H9 (cell line): Measurements from ENCODE around the gene NR1H4. TPM values are rescaled to one million over a fixed set of nuclear protein-coding genes. Genes with fewer than 3 reads are reported as not detected.

Experiments used
- DNase-seq: peaks from one replicate; pipeline ENCODE4 v3.0.0-alpha.2; 2017
- H2AFZ ChIP-seq: one replicate; pipeline ENCODE4 v1.6.1; 2013; ENCODE audit warnings: mild to moderate bottlenecking, low read length, control low read depth, moderate library complexity
- H2AK5ac ChIP-seq: 2 replicates; pipeline ENCODE4 v1.6.1; 2013; ENCODE audit warnings: low read length, control low read depth, mixed read lengths; ENCODE audit not compliant: insufficient read length
- H2BK120ac ChIP-seq: one replicate; pipeline ENCODE4 v1.6.1; 2013; ENCODE audit warnings: low read depth, mild to moderate bottlenecking, low read length, control low read depth, inconsistent platforms; ENCODE audit not compliant: poor library complexity, severe bottlenecking
- H2BK12ac ChIP-seq: 2 replicates; pipeline ENCODE4 v1.6.1; 2013; ENCODE audit warnings: low read length, control low read depth, mixed read lengths, low read depth; ENCODE audit not compliant: insufficient read length
- H2BK15ac ChIP-seq: 2 replicates; pipeline ENCODE4 v1.6.1; 2013; ENCODE audit warnings: low read depth, low read length, control low read depth
- H2BK20ac ChIP-seq: one replicate; pipeline ENCODE4 v1.6.1; 2013; ENCODE audit warnings: low read depth, mild to moderate bottlenecking, low read length, control low read depth, inconsistent platforms; ENCODE audit not compliant: poor library complexity, severe bottlenecking
- H2BK5ac ChIP-seq: 2 replicates; pipeline ENCODE4 v1.6.1; 2013; ENCODE audit warnings: low read length, control low read depth, mixed read lengths; ENCODE audit not compliant: insufficient read length
- H3K14ac ChIP-seq: 2 replicates; pipeline ENCODE4 v1.6.1; 2013; ENCODE audit warnings: low read length, control low read depth; ENCODE audit not compliant: insufficient read depth
- H3K18ac ChIP-seq: 2 replicates; pipeline ENCODE4 v1.6.1; 2013; ENCODE audit warnings: low read depth, mild to moderate bottlenecking, mixed read lengths, low read length, control low read depth; ENCODE audit not compliant: insufficient read length
- H3K23ac ChIP-seq: 2 replicates; pipeline ENCODE4 v1.6.1; 2013; ENCODE audit warnings: low read length, control low read depth, mixed read lengths, low read depth; ENCODE audit not compliant: insufficient read length
- H3K23me2 ChIP-seq: 2 replicates; pipeline ENCODE4 v1.6.1; 2013; ENCODE audit warnings: low read depth, mild to moderate bottlenecking, mixed read lengths, low read length, control low read depth; ENCODE audit not compliant: insufficient read length, poor library complexity, severe bottlenecking
- H3K27ac ChIP-seq: 2 replicates; pipeline ENCODE4 v1.5.1; 2013; ENCODE audit warnings: low read length, control low read depth, mixed read lengths, low read depth; ENCODE audit not compliant: insufficient read length
- H3K27me3 ChIP-seq: 2 replicates; pipeline ENCODE4 v1.6.1; 2013; ENCODE audit warnings: low read length, control low read depth, inconsistent platforms; ENCODE audit not compliant: insufficient read depth
- H3K4ac ChIP-seq: 2 replicates; pipeline ENCODE4 v1.6.1; 2013; ENCODE audit warnings: low read depth, mild to moderate bottlenecking, control low read depth, inconsistent platforms, low read length, moderate library complexity
- H3K4me1 ChIP-seq: 2 replicates; pipeline ENCODE4 v1.6.1; 2013; ENCODE audit warnings: low read length, control low read depth, inconsistent platforms; ENCODE audit not compliant: insufficient read depth
- H3K4me2 ChIP-seq: 2 replicates; pipeline ENCODE4 v1.6.1; 2013; ENCODE audit warnings: low read length, control low read depth, mixed read lengths; ENCODE audit not compliant: insufficient read length, insufficient read depth
- H3K56ac ChIP-seq: 2 replicates; pipeline ENCODE4 v1.6.1; 2013; ENCODE audit warnings: low read depth, mild to moderate bottlenecking, mixed read lengths, low read length, control low read depth; ENCODE audit not compliant: insufficient read length
- H3K79me1 ChIP-seq: 2 replicates; pipeline ENCODE4 v1.6.1; 2013; ENCODE audit warnings: low read depth, mild to moderate bottlenecking, moderate library complexity, low read length, control low read depth, inconsistent platforms; ENCODE audit not compliant: insufficient read depth, poor library complexity, severe bottlenecking
- H3K79me2 ChIP-seq: 2 replicates; pipeline ENCODE4 v1.6.1; 2013; ENCODE audit warnings: low read length, control low read depth, inconsistent platforms; ENCODE audit not compliant: insufficient read depth
- H3K9ac ChIP-seq: 2 replicates; pipeline ENCODE4 v1.6.1; 2013; ENCODE audit warnings: low read length, control low read depth, mixed read lengths; ENCODE audit not compliant: insufficient read length; ENCODE audit errors: extremely low read depth
- H3K9me3 ChIP-seq: one replicate; pipeline ENCODE4 v1.6.1; 2013; ENCODE audit warnings: low read depth, low read length, inconsistent platforms; ENCODE audit not compliant: control insufficient read depth
- H3T11ph ChIP-seq: one replicate; pipeline ENCODE4 v1.6.1; 2013; ENCODE audit warnings: mild to moderate bottlenecking, low read length, control low read depth, inconsistent platforms
- H4K20me1 ChIP-seq: one replicate; pipeline ENCODE4 v1.6.1; 2013; ENCODE audit not compliant: control insufficient read depth, insufficient read length, insufficient read depth
- H4K5ac ChIP-seq: 2 replicates; pipeline ENCODE4 v1.6.1; 2013; ENCODE audit warnings: low read depth, mild to moderate bottlenecking, mixed read lengths, low read length, control low read depth; ENCODE audit not compliant: insufficient read length
- H4K8ac ChIP-seq: replicated peaks from 2 replicates; pipeline ENCODE4 v1.6.1; 2013; ENCODE audit warnings: low read length, control low read depth, mixed read lengths, low read depth; ENCODE audit not compliant: insufficient read length
- H4K91ac ChIP-seq: 2 replicates; pipeline ENCODE4 v1.6.1; 2013; ENCODE audit warnings: low read depth, mild to moderate bottlenecking, moderate library complexity, mixed read lengths, low read length, control low read depth; ENCODE audit not compliant: insufficient read length
- H3K27ac Mint-ChIP-seq, 3 experiments: 2 replicates in 2 of 3; 3 replicates in 1 of 3; pipeline ENCODE4 v1.8.0; 2020 to 2021; ENCODE audit warnings: mixed read lengths in 3 of 3, mild to moderate bottlenecking in 1 of 3, moderate library complexity in 1 of 3
- H3K27me3 Mint-ChIP-seq: 2 replicates; pipeline ENCODE4 v1.8.0; 2021; ENCODE audit warnings: low read depth, mild to moderate bottlenecking, moderate library complexity, mixed read lengths
- H3K36me3 Mint-ChIP-seq, 3 experiments: 2 replicates in 2 of 3; 3 replicates in 1 of 3; pipeline ENCODE4 v1.8.0; 2020 to 2021; ENCODE audit warnings: low read depth in 3 of 3, mixed read lengths in 3 of 3; ENCODE audit not compliant: insufficient read depth in 1 of 3
- H3K4me1 Mint-ChIP-seq, 2 experiments: 2 replicates each; pipeline ENCODE4 v1.8.0; 2020; ENCODE audit warnings: mixed read lengths in 2 of 2
- H3K4me3 Mint-ChIP-seq, 2 experiments: 2 replicates in 1 of 2; 3 replicates in 1 of 2; pipeline ENCODE4 v1.8.0; 2020 to 2021; ENCODE audit warnings: mild to moderate bottlenecking in 2 of 2, mixed read lengths in 2 of 2, moderate library complexity in 1 of 2
- H3K9me3 Mint-ChIP-seq, 2 experiments: 2 replicates in 1 of 2; 3 replicates in 1 of 2; pipeline ENCODE4 v1.8.0; 2020; ENCODE audit warnings: mild to moderate bottlenecking in 2 of 2, mixed read lengths in 2 of 2, moderate library complexity in 1 of 2
- CTCF ChIP-seq: fragments of 200-600 bp; sonication (generic); conservative IDR thresholded peaks from 3 replicates; pipeline ENCODE4 v1.8.0; 2021; ENCODE audit warnings: antibody characterized with exemption, mild to moderate bottlenecking
- WGBS: extraction: QIAGEN DNeasy Blood & Tissue Kit; methylation state at CpG from one replicate; pipeline ENCODE4 v1.1.7; 2013; ENCODE audit warnings: missing lambda C conversion rate, low lambda C conversion rate, mixed read lengths; ENCODE audit not compliant: insufficient read length; ENCODE audit errors: extremely low coverage; 5-methylcytosine and 5-hydroxymethylcytosine counted together
- total RNA-seq: library from RNA; stranded (reverse); gene quantifications from 2 replicates; pipeline ENCODE4 v1.2.1, GENCODE V29; 2021

Gene NR1H4
- total RNA-seq, 1 experiment from 2014 or later: not detected

DNA sequence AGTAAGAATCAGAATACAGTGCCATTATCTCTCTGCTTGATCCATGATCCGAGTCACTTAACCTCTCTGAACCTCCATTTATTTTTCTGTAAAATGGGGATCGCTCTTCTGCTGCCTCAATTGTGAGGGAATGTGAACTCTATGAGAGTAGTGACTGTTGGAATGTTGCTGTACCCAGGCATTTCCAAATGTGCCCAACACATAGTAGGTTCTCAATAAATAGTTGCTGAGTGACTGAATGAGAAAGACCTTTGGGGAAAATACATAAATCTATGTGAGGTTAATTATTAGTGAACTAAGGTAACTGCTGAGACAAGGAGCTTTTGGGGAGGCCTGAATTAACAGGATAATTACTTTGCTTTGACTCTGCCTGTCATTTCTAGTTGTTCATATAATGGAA, 33.9 kb upstream of the NR1H4 start:
- Mint-ChIP-seq H3K27me3 (no peaks in the 10 kb centered on the region), H3K4me3 (no peak overlapping the region), H3K4me1 (no peaks in the 10 kb centered on the region), H3K36me3 (no peaks in the 10 kb centered on the region), H3K27ac (no peak overlapping the region), H3K9me3 (no peaks in the 10 kb centered on the region)
- Histone ChIP-seq H3K4me1 (no peaks in the 10 kb centered on the region), H2BK5ac (no peak overlapping the region), H2AFZ (no peak overlapping the region), H3K79me2 (no peaks in the 10 kb centered on the region), H3K79me1 (no peaks in the 10 kb centered on the region), H2BK12ac (no peak overlapping the region), H2AK5ac (no peak overlapping the region), H3K4ac (no peak overlapping the region), H3K27ac (no peak overlapping the region), H3K14ac (no peak overlapping the region), H3K23ac (no peak overlapping the region), H4K5ac (no peak overlapping the region), H3K27me3 (no peaks in the 10 kb centered on the region), H2BK15ac (no peak overlapping the region), H3K23me2 (no peaks in the 10 kb centered on the region), H3K18ac (no peak overlapping the region), H3T11ph (no peak overlapping the region), H2BK20ac (no peak overlapping the region), H2BK120ac (no peak overlapping the region), H4K8ac (no peak overlapping the region), H3K4me2 (no peak overlapping the region), H4K20me1 (no peaks in the 10 kb centered on the region), H3K56ac (no peak overlapping the region), H3K9me3 (no peaks in the 10 kb centered on the region), H3K9ac (no peak overlapping the region), H4K91ac (no peak overlapping the region)
- no peak for DNase-seq
- no peak for TF ChIP-seq CTCF
- WGBS: no CpG with 5 or more reads among the region's 2 CpGs
